ENCODE data around the gene CFL2.

GRCh38 chr14:34742270-34743115, 28.1 kb upstream of the CFL2 start:
- TF ChIP-seq POLR2A (IDR thresholded peaks at IDR 0.05; ENCODE audit: low read depth, low read length) (no peak), POLR2AphosphoS5 (IDR thresholded peaks at IDR 0.05; ENCODE audit: low read depth, low read length) (no peak)

Measured in GM12892 (cell line).